ENCODE results near the gene NUP188. TPM values are rescaled to one million over a fixed set of nuclear protein-coding genes. Genes with fewer than 3 reads are reported as not detected.

Gene NUP188
- total RNA-seq, 1 donor from 2014 or later, result 63.6 TPM

- H3K27me3 Mint-ChIP-seq (ENCODE audit: unreplicated experiment), result peaks cover 6% of the 10 kb centered on the region
- peaks cover 2% of the 10 kb centered on the region for H3K9me3 Mint-ChIP-seq (ENCODE audit: unreplicated experiment)
- DNase-seq, result peak; percentile 94
- TF ChIP-seq CTCF (IDR thresholded peaks at IDR 0.05; ENCODE audit: partially characterized antibody, unreplicated experiment), result no peak
- H3K4me1 Mint-ChIP-seq (ENCODE audit: low read depth, unreplicated experiment), result peaks cover 15% of the 10 kb centered on the region
- H3K4me3 Mint-ChIP-seq (ENCODE audit: unreplicated experiment), result peak within 1 kb of the TSS; percentile 97
- no peaks in the 10 kb centered on the region for H3K36me3 Mint-ChIP-seq (ENCODE audit: unreplicated experiment)
- H3K27ac Mint-ChIP-seq (ENCODE audit: unreplicated experiment), result peak within 1 kb of the TSS; percentile 86
These were observed 88.9 kb downstream of the NUP188 start, which contains the start of gene MIGA2 for GRCh38 chr9:129036241-129036922. TSS of gene MIGA2 (plus strand) at chr9:129036626. CDS start at chr9:129040595, 3,969 bp downstream.

GRCh38 chr9:129036923-129037766 lies 89.6 kb downstream of the NUP188 start:
- Mint-ChIP-seq H3K4me3 (ENCODE audit: unreplicated experiment) (peak overlapping the region; percentile 97), H3K36me3 (ENCODE audit: unreplicated experiment) (no peaks in the 10 kb centered on the region), H3K27me3 (ENCODE audit: unreplicated experiment) (peaks cover 6% of the 10 kb centered on the region), H3K9me3 (ENCODE audit: unreplicated experiment) (peaks cover 2% of the 10 kb centered on the region), H3K4me1 (ENCODE audit: low read depth, unreplicated experiment) (peaks cover 15% of the 10 kb centered on the region), H3K27ac (ENCODE audit: unreplicated experiment) (peak overlapping the region; percentile 81)
- no peak for TF ChIP-seq CTCF (IDR thresholded peaks at IDR 0.05; ENCODE audit: partially characterized antibody, unreplicated experiment)
- DNase-seq, result no peak

GRCh38 chr9:129037767-129038098 lies 90.2 kb downstream of the NUP188 start:
- Mint-ChIP-seq H3K27ac (ENCODE audit: unreplicated experiment) (no peak overlapping the region), H3K4me3 (ENCODE audit: unreplicated experiment) (peak overlapping the region; percentile 97), H3K9me3 (ENCODE audit: unreplicated experiment) (peaks cover 2% of the 10 kb centered on the region), H3K36me3 (ENCODE audit: unreplicated experiment) (no peaks in the 10 kb centered on the region), H3K4me1 (ENCODE audit: low read depth, unreplicated experiment) (peaks cover 15% of the 10 kb centered on the region), H3K27me3 (ENCODE audit: unreplicated experiment) (peaks cover 6% of the 10 kb centered on the region)
- TF ChIP-seq CTCF (IDR thresholded peaks at IDR 0.05; ENCODE audit: partially characterized antibody, unreplicated experiment), result no peak
- no peak for DNase-seq

GRCh38 chr9:129038109-129038852 lies 90.8 kb downstream of the NUP188 start:
- Mint-ChIP-seq H3K36me3 (ENCODE audit: unreplicated experiment) (no peaks in the 10 kb centered on the region), H3K27me3 (ENCODE audit: unreplicated experiment) (peaks cover 6% of the 10 kb centered on the region), H3K4me3 (ENCODE audit: unreplicated experiment) (peak overlapping the region; percentile 97), H3K9me3 (ENCODE audit: unreplicated experiment) (peaks cover 2% of the 10 kb centered on the region), H3K4me1 (ENCODE audit: low read depth, unreplicated experiment) (peaks cover 15% of the 10 kb centered on the region), H3K27ac (ENCODE audit: unreplicated experiment) (peak overlapping the region; percentile 48)
- DNase-seq, result no peak
- no peak for TF ChIP-seq CTCF (IDR thresholded peaks at IDR 0.05; ENCODE audit: partially characterized antibody, unreplicated experiment)

Data from glutamatergic neuron (in vitro differentiated cells).